Amniotic stem cell (primary cell): ENCODE data around the gene TBX1.

Source experiments
- DNase-seq: peaks from one replicate; lab custom pipeline; 2025; lab: John Stamatoyannopoulos, UW

TBX1 gene

GRCh38 chr22:19760058-19760950 is at the start of gene TBX1:
TSS of gene TBX1 (plus strand) at chr22:19760778. CDS start at chr22:19760844, 66 bp downstream.
- no peak for DNase-seq

- no peak for DNase-seq
Measured at GRCh38 chr22:19713245-19713644, 47.3 kb upstream of the TBX1 start.

- no peak for DNase-seq
Measured at GRCh38 chr22:19713650-19714311, 46.8 kb upstream of the TBX1 start.

- DNase-seq = no peak
Measured at GRCh38 chr22:19714312-19715187, 46.0 kb upstream of the TBX1 start, which contains the start of gene SEPTIN5. TSS of gene SEPTIN5 (plus strand) at chr22:19714503. CDS start at chr22:19714589, 86 bp downstream.

GRCh38 chr22:19715188-19715930 is 45.2 kb upstream of the TBX1 start:
- DNase-seq = no peak

- DNase-seq = no peak
Measured at GRCh38 chr22:19716041-19716828, 44.3 kb upstream of the TBX1 start.

GRCh38 chr22:19716829-19717105 is 43.8 kb upstream of the TBX1 start:
- DNase-seq = no peak

- DNase-seq = no peak
Measured at GRCh38 chr22:19717181-19717580, 43.4 kb upstream of the TBX1 start.

- DNase-seq = peak; percentile 28
Measured at GRCh38 chr22:19717691-19718455, 42.7 kb upstream of the TBX1 start.

GRCh38 chr22:19718456-19719049 is 42.0 kb upstream of the TBX1 start:
- no peak for DNase-seq

- DNase-seq = no peak
Measured at GRCh38 chr22:19719050-19719482, 41.5 kb upstream of the TBX1 start.

GRCh38 chr22:19719488-19720021 is 41.0 kb upstream of the TBX1 start:
- DNase-seq = no peak

- DNase-seq = no peak
Measured at GRCh38 chr22:19720150-19720827, 40.3 kb upstream of the TBX1 start.

GRCh38 chr22:19720999-19721329 is 39.6 kb upstream of the TBX1 start:
- DNase-seq = no peak

GRCh38 chr22:19721330-19722177 is 39.0 kb upstream of the TBX1 start:
- DNase-seq = no peak

- DNase-seq = no peak
Measured at GRCh38 chr22:19722178-19722981, 38.2 kb upstream of the TBX1 start.

- no peak for DNase-seq
Measured at GRCh38 chr22:19722982-19723231, 37.7 kb upstream of the TBX1 start.
